HG03354 (cell line): ENCODE measurements around the gene CLEC11A.
"Not testable (repeated sequence)": the region's sequence is repeated elsewhere in the genome, so short reads cannot be mapped to it uniquely, and the experiment has no call there.

ENCODE experiments used
- ATAC-seq: cut with Tn5 transposase; IDR thresholded peaks from one replicate; pipeline ENCODE4 v1.9.1; 2021; ENCODE audit warnings: mild to moderate bottlenecking; ENCODE audit not compliant: unreplicated experiment, poor library complexity, severe bottlenecking

CLEC11A gene

GRCh38 chr19:50720921-50721381 is 2.2 kb upstream of the CLEC11A start:
- no peak for ATAC-seq

GRCh38 chr19:50721441-50722137 is 1.6 kb upstream of the CLEC11A start:
- ATAC-seq = no peak

GRCh38 chr19:50722201-50723013 is 757 bp upstream of the CLEC11A start:
- ATAC-seq = no peak

- no peak for ATAC-seq
These were observed 764 bp downstream of the CLEC11A start for GRCh38 chr19:50723735-50724521.

GRCh38 chr19:50724522-50725217 is 1.5 kb downstream of the CLEC11A start:
- peak; percentile 84 for ATAC-seq

GRCh38 chr19:50725218-50725910 is 2.2 kb downstream of the CLEC11A start:
- ATAC-seq = peak; percentile 19

GRCh38 chr19:50725911-50726230 is 2.7 kb downstream of the CLEC11A start:
- ATAC-seq = no peak

- ATAC-seq = no peak
These were observed 5.0 kb downstream of the CLEC11A start for GRCh38 chr19:50728084-50728737.

GRCh38 chr19:50729894-50730293 is 6.7 kb downstream of the CLEC11A start:
- ATAC-seq = no peak

- ATAC-seq = no peak
These were observed 12.7 kb downstream of the CLEC11A start for GRCh38 chr19:50735869-50736268.

- ATAC-seq = no peak
These were observed 13.2 kb downstream of the CLEC11A start for GRCh38 chr19:50736338-50736737.

- ATAC-seq = no peak
These were observed 16.2 kb downstream of the CLEC11A start for GRCh38 chr19:50739132-50739913.

- no peak for ATAC-seq
These were observed 16.8 kb downstream of the CLEC11A start for GRCh38 chr19:50739914-50740426.

- no peak for ATAC-seq
These were observed 18.2 kb downstream of the CLEC11A start for GRCh38 chr19:50741179-50741933.

GRCh38 chr19:50743537-50743936 is 20.4 kb downstream of the CLEC11A start:
- no peak for ATAC-seq

- ATAC-seq = no peak
These were observed 22.1 kb downstream of the CLEC11A start for GRCh38 chr19:50745221-50745620.

GRCh38 chr19:50747141-50747540 is 24.0 kb downstream of the CLEC11A start:
- not testable (repeated sequence) for ATAC-seq
